Peyer's patch (tissue), 4 donors: ENCODE results near the gene ATF5. TPM values are rescaled to one million over a fixed set of nuclear protein-coding genes. Genes with fewer than 3 reads are reported as not detected.

ENCODE experiments used
- DNase-seq, 3 donors: peaks; one replicate each; pipeline ENCODE4 v3.0.0-alpha.2; 2017 to 2019
- H3K27ac ChIP-seq, 4 donors: fragments of 200-600 bp; sonication (generic); one replicate each; pipeline ENCODE4 v1.5.1; 2016 to 2019
- H3K27me3 ChIP-seq, 2 donors: fragments of 200-600 bp; sonication (generic); one replicate each; pipeline ENCODE4 v1.5.1; 2019
- H3K36me3 ChIP-seq, 3 donors: fragments of 200-600 bp; sonication (generic); one replicate each; pipeline ENCODE4 v1.5.1; 2016 to 2019
- H3K4me1 ChIP-seq, 4 donors: fragments of 200-600 bp; sonication (generic); one replicate each; pipeline ENCODE4 v1.5.1; 2016 to 2019
- H3K4me3 ChIP-seq, 4 donors: fragments of 200-600 bp; sonication (generic); 1 replicate in 3 of 4; 2 replicates in 1 of 4; pipeline ENCODE4 v1.5.1; 2016 to 2019; ENCODE audit warnings: mild to moderate bottlenecking in 1 of 4
- H3K9me3 ChIP-seq, 4 donors: fragments of 200-600 bp; sonication (generic); one replicate each; pipeline ENCODE4 v1.5.1; 2016 to 2019; ENCODE audit warnings: mild to moderate bottlenecking in 1 of 4
- POLR2A ChIP-seq, 2 donors: fragments of 450-650 bp; IDR thresholded peaks; one replicate each; pipeline ENCODE4 v1.5.1; 2017; ENCODE audit warnings: antibody characterized with exemption in 2 of 2, mild to moderate bottlenecking in 2 of 2, moderate library complexity in 2 of 2
- total RNA-seq, 4 donors: library from RNA; depleted of rRNA; stranded (reverse); fragments of >200 nt; gene quantifications; one replicate each; pipeline ENCODE4 v1.1.0, GENCODE V29; 2016
- TF ChIP-seq, protein P1 (sequence below), 6 experiments: fragments of 450-650 bp in 4 of 6; fragments of 200-600 bp in 2 of 6; sonication (generic) in 1 of 6; IDR thresholded peaks; one replicate each; pipeline ENCODE4 v1.5.1; 2017 to 2019; ENCODE audit warnings: antibody characterized with exemption in 6 of 6, mild to moderate bottlenecking in 3 of 6, moderate library complexity in 1 of 6

Gene ATF5
- total RNA-seq, 4 donors from 2014 or later, result 3.3 to 21.4 (median 18.2) TPM

DNA sequence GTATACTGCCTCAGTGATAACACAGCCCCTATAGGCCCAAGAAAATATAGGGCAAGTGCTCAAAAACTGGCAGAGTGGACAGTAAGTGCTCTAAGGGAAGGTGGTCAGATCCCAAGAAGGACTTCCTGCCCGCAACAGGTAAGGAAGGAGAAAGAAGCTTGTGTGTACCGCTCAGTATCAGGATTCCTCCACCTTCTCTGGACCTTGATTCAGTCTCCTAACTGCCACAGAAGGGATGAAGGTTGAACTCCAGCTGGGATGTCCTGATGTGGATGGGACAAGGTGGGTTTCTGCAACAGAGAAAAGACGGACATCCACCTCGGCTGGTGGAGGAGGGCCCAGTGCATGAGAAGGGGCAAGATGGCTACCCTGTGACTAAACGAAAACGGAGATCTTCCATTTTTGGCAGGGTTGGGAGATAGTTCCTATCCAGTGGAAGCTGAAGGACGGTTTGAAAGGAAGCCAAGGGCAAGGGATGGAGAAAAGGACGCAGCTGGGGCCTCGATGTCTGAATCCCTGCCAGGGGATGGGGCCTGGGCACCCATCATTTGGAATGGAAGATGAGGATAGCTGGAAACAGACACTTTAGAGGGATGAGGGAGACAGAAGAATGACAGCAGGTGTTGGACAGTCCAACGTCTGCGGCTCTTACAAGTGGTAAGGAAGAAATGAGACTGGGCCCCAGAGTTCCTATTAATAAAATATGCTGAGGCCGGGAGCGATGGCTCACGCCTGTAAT is 1.3 kb upstream of the ATF5 start:
- Histone ChIP-seq H3K9me3 (no peaks in the 10 kb centered on the region), H3K36me3 (peaks cover 0 to 27% (median 0%) of the 10 kb centered on the region in 3 donors), H3K27ac (peak overlapping the region in 2 of 4 donors; percentile 92), H3K4me3 (peak overlapping the region in 2 of 4 donors; percentile 6 to 93), H3K27me3 (no peaks in the 10 kb centered on the region), H3K4me1 (peaks cover 0 to 28% (median 7%) of the 10 kb centered on the region in 4 donors)
- TF ChIP-seq, protein P1, sequence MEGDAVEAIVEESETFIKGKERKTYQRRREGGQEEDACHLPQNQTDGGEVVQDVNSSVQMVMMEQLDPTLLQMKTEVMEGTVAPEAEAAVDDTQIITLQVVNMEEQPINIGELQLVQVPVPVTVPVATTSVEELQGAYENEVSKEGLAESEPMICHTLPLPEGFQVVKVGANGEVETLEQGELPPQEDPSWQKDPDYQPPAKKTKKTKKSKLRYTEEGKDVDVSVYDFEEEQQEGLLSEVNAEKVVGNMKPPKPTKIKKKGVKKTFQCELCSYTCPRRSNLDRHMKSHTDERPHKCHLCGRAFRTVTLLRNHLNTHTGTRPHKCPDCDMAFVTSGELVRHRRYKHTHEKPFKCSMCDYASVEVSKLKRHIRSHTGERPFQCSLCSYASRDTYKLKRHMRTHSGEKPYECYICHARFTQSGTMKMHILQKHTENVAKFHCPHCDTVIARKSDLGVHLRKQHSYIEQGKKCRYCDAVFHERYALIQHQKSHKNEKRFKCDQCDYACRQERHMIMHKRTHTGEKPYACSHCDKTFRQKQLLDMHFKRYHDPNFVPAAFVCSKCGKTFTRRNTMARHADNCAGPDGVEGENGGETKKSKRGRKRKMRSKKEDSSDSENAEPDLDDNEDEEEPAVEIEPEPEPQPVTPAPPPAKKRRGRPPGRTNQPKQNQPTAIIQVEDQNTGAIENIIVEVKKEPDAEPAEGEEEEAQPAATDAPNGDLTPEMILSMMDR (IDR thresholded peaks at IDR 0.05), result no peak
- TF ChIP-seq POLR2A (IDR thresholded peaks at IDR 0.05), result no peak
- DNase-seq, result no peak

DNA sequence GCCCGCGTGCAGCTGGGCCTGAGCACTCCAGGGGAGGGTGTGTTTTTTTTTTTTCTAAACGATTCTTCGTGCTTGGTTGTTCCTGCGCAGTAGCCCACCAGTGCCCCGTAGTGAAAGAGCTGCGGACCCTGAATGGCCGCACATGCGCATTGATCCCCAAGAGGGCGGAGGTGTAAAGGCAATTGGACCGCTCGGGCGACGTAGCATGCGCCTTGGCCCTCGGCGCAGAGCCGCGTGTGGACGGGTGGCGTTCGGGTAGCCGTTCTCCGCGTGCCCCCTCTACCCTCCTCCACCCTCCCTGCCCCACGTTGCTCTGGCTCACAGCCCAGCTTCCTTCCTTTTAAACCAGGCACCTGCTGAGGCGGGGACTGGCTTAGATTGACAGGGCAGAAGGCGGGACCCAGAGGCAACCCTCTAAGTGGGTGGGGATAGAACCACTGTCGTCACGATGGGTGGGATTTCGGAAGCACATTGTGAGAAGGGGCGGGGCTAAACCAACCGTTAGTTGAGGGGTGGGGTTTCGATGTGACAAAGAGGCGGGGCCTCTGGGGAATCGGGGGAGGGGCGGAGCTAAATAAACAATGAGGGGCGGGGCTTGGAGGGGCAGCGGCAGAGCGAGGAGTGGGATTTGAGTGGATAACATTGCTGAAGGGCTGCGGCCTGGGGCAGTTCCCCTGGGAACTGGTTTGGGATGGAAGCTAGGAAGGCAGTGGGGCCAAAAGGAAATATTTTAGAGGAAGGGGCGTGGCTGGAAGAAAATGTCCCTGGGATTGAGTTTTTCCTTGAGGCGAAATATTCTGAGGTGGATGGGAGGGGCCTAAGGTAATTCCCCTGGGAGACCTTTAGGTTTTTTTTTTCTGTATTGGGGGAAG is 842 bp downstream of the ATF5 start:
- Histone ChIP-seq H3K27ac (peak overlapping the region; percentile 89 to 92 (median 91)), H3K4me3 (peak overlapping the region; percentile 71 to 93 (median 90)), H3K9me3 (no peaks in the 10 kb centered on the region), H3K4me1 (peaks cover 0 to 24% (median 5%) of the 10 kb centered on the region in 4 donors), H3K36me3 (peaks cover 0 to 8% (median 0%) of the 10 kb centered on the region in 3 donors), H3K27me3 (no peaks in the 10 kb centered on the region)
- TF ChIP-seq POLR2A (IDR thresholded peaks at IDR 0.05), result peak; percentile 77 to 80
- TF ChIP-seq, protein P1 (IDR thresholded peaks at IDR 0.05), result peak in 3 of 6 experiments; percentile 30 to 37 (median 31)
- peak; percentile 89 to 96 (median 94) for DNase-seq

DNA sequence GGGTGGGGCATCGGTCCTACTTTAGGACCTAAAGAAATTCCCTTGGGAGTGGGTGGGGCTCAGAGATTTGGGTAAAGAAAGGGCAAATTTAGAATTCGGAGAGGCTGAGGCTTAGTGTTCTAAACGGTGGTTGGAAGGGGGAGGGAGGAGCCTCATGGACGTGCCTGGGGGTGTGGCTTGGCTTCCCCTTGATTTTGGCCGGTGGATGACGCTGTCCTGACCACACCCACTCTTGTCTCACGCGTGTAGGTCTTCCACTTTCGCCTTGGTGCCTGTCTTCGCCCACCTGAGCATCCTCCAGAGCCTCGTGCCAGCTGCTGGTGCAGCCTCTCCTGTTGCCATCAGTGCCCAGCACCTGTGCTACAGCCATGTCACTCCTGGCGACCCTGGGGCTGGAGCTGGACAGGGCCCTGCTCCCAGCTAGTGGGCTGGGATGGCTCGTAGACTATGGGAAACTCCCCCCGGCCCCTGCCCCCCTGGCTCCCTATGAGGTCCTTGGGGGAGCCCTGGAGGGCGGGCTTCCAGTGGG is 1.5 kb downstream of the ATF5 start:
- Histone ChIP-seq H3K4me3 (peak overlapping the region in 1 of 4 donors; percentile 24), H3K27ac (peak overlapping the region in 2 of 4 donors; percentile 2 to 92), H3K36me3 (peaks cover 0 to 4% (median 0%) of the 10 kb centered on the region in 3 donors), H3K27me3 (no peaks in the 10 kb centered on the region), H3K9me3 (no peaks in the 10 kb centered on the region), H3K4me1 (peaks cover 0 to 24% (median 5%) of the 10 kb centered on the region in 4 donors)
- TF ChIP-seq POLR2A (IDR thresholded peaks at IDR 0.05), result no peak
- TF ChIP-seq, protein P1 (IDR thresholded peaks at IDR 0.05), result no peak
- DNase-seq, result no peak

DNA sequence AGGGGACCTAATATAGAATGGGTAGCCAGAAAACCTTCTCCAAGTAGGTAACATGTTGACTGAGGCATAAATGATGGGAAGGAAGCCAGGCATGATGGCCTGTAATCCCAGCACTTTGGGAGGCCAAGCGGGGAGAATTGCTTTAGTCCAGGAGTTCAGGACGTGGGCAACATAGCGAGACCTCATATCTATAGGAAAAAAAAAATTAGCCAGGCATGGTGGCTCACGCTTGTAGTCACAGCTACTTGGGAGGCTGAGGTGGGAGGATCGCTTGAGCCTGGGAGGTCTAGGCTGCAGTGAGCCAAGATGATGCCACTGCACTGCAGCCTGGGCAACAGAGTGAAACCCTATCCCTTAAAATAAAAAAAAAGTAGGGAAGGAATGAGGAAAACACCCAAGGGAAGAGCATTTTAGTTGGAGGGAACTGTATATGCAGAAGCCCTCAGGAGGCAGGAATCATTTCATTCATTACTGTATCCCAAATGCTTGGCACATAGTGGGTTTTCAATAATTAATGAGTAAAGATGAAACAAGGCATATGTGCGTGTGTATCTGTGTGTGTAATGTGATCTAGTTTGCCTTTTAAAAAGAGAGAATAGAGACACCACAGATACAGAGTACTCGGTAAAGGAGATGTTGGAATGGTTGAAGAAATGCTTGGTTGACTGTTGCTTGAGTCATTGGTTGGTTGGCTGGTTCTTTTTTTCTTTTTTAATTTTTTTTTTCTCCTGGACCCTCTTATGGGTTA is 2.5 kb downstream of the ATF5 start:
- no peak overlapping the region for H3K27ac ChIP-seq
- no peak for DNase-seq

More for the DNA sequence above, 2.5 kb downstream of the ATF5 start:
- Histone ChIP-seq H3K9me3 (no peaks in the 10 kb centered on the region), H3K27me3 (no peaks in the 10 kb centered on the region), H3K4me1 (peaks cover 0 to 24% (median 5%) of the 10 kb centered on the region in 4 donors), H3K36me3 (peaks cover 0 to 4% (median 0%) of the 10 kb centered on the region in 3 donors), H3K4me3 (no peak overlapping the region)
- TF ChIP-seq, protein P1 (IDR thresholded peaks at IDR 0.05), result no peak
- TF ChIP-seq POLR2A (IDR thresholded peaks at IDR 0.05), result no peak
